Endothelial cell of umbilical vein (primary cell): ENCODE measurements around the gene LOXL4.
"Not testable (repeated sequence)": the region's sequence is repeated elsewhere in the genome, so short reads cannot be mapped to it uniquely, and the experiment has no call there.

ENCODE experiments used
- CTCF ChIP-seq, 2 donors: IDR thresholded peaks; 1 replicate in 1 of 2; 2 replicates in 1 of 2; pipeline ENCODE4 v1.5.1; 2011; ENCODE audit warnings: low read length in 2 of 2, mild to moderate bottlenecking in 2 of 2, moderate library complexity in 2 of 2, control low read depth in 1 of 2, inconsistent platforms in 1 of 2, low read depth in 1 of 2; ENCODE audit not compliant: insufficient read depth in 1 of 2; ENCODE audit errors: extremely low read depth in 1 of 2
- EZH2 ChIP-seq: IDR thresholded peaks from 2 replicates; pipeline ENCODE4 v1.6.1; 2012; ENCODE audit warnings: borderline replicate concordance, low read depth, mild to moderate bottlenecking, moderate library complexity, low read length, inconsistent platforms; ENCODE audit not compliant: severe bottlenecking
- FOS ChIP-seq: IDR thresholded peaks from 2 replicates; pipeline ENCODE4 v1.6.1; 2011; ENCODE audit warnings: mild to moderate bottlenecking, low read length, moderate library complexity, borderline replicate concordance; ENCODE audit not compliant: insufficient read depth
- GATA2 ChIP-seq: IDR thresholded peaks from 2 replicates; pipeline ENCODE4 v1.7.0; 2011; ENCODE audit warnings: low read depth, mild to moderate bottlenecking, moderate library complexity, mixed read lengths, low read length; ENCODE audit not compliant: insufficient read length, insufficient read depth
- JUN ChIP-seq: IDR thresholded peaks from 2 replicates; pipeline ENCODE4 v1.6.1; 2011; ENCODE audit warnings: borderline replicate concordance, low read depth; ENCODE audit not compliant: insufficient read length, insufficient read depth
- MAX ChIP-seq: IDR thresholded peaks from 2 replicates; pipeline ENCODE4 v1.6.1; 2011; ENCODE audit not compliant: insufficient read depth, insufficient read length
- POLR2A ChIP-seq: IDR thresholded peaks from 2 replicates; pipeline ENCODE4 v1.6.1; 2012; ENCODE audit warnings: low read depth, mild to moderate bottlenecking, control low read depth, low read length
- POLR2AphosphoS5 ChIP-seq: IDR thresholded peaks from 2 replicates; pipeline ENCODE4 v1.6.1; 2012; ENCODE audit warnings: low read depth, mild to moderate bottlenecking, control low read depth, low read length, moderate library complexity; ENCODE audit not compliant: insufficient read depth

DNA sequence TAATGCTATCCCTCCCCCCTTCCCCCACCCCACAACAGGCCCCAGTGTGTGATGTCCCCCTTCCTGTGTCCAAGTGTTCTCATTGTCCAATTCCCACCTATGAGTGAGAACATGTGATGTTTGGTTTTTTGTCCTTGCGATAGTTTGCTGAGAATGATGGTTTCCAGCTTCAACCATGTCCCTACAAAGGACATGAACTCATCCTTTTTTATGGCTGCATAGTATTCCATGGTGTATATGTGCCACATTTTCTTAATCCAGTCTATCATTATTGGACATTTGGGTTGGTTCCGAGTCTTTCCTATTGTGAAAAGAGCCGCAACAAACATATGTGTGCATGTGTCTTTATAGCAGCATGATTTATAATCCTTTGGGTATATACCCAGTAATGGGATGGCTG lies 40.3 kb downstream of the LOXL4 start:
- TF ChIP-seq POLR2A; CTCF (IDR thresholded peaks at IDR 0.05; ENCODE audit: extremely low read depth in 1 of 2, insufficient read depth in 1 of 2, low read depth in 1 of 2, low read length in 2 of 2); JUN; EZH2; FOS; GATA2; POLR2AphosphoS5; MAX: not testable (repeated sequence)
